Measurements from ENCODE around the gene CCDC9B.
A peak's percentile ranks its signal among the peaks of the same experiment; 100 is the strongest.

Gene CCDC9B

GRCh38 chr15:40344217-40344616 lies 3.5 kb upstream of the CCDC9B start:
- DNase-seq: no peak

DNA sequence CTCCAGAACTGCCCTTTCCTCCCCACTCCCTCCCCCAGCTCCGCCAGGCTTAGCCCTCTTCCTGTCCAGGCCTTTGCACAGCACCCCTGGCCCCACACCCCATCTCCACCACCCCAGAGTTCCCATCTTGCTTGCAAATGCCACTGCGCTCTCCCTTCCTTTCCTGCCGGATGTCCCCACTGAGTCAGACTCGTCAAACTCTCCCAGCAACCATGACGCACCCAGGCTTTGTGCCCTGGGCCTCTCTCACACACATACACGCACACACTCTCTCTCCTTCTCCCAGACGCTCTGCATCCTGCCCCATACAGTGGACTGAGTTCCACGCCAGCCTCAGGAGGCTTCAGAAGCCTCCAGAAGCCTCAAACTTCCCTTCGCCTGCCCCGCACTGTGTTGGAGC lies 2.8 kb upstream of the CCDC9B start:
- no peak for DNase-seq

- no peak for DNase-seq
Observed at GRCh38 chr15:40342416-40343320, 1.9 kb upstream of the CCDC9B start.

DNA sequence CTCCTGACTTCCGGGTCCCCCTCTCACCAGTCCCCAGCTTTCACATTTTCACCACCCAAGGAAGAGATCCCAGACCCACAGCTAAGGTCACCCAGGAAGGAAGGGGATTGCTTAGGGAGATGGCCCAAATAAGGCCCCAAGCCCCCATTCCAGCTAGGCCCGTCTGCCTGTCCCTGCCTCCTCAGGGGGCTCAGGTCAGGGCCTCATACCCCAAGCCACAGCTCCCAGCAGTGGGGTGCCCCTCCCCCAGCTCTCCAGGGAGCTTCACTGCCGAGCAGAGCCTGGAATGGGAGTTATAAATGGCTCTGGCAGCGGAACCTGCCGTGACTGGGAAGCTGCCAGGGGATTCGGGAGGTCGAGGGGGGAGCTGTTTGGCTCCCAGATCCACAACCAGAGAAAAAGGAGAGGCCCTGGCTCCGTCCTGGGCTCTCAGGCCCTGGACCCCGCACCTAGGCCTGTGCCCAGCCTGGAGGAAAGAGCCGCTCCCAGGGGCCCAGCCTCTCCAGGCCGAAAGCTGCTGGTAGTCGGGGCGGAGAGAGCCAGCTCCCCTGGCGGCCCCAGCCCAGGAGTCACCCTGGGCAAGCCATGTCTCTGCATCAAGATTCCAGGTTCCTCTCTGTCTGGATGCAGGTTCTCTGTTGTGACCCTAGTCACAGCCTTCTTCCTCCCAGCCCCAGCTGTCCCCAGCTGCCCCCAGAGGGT lies 550 bp downstream of the CCDC9B start:
- DNase-seq: no peak

DNA sequence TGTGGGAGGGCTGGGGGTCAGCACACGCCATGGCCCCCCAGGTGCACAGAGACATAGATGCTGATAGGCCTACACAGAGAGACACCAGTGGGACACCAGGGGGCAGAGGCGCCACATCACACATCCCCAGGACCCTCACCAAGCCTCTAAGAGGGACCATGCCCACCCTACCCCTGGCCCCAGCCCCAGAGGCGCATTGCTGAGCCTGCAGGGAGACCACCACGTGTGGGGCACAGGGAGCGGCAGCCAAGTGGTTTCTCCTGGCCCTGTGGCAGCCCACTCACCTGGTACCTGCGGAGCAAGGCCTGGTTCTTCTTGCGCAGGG lies 1.2 kb downstream of the CCDC9B start:
- DNase-seq: no peak

DNA sequence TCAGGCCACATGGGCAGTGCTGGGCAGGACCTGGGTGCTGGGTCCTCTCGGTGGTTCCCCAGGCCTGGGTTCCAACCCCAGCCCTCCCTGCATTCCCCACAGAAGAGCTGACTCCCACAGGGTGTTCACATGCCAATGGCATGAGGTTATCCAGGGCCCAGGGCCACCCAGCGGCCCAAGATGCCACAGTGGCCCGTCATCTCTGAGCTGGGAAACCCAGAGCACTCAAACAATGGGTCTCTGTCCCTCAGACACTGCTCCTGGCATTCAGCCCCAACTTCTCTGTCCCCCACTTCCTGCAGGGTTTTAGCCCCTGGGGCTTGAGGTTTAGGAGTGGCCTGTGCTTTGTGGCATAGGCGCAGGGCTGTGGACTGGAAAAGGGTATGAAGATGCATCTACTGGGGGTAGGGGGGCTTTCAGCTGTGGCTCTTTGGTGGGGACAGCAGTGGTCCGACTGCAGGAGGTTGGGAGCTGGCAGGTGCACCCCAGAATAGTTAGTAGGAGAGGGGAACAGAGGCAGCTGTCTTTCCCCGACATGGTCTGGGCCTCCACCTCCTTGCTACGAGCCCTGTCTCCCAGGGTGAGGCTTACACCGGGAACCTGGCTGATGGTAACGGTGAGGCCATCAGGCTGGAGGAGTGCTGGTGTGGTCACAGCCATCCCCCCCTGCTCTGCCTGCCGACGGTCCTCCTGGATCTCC lies 1.7 kb downstream of the CCDC9B start:
- no peak for DNase-seq

DNA sequence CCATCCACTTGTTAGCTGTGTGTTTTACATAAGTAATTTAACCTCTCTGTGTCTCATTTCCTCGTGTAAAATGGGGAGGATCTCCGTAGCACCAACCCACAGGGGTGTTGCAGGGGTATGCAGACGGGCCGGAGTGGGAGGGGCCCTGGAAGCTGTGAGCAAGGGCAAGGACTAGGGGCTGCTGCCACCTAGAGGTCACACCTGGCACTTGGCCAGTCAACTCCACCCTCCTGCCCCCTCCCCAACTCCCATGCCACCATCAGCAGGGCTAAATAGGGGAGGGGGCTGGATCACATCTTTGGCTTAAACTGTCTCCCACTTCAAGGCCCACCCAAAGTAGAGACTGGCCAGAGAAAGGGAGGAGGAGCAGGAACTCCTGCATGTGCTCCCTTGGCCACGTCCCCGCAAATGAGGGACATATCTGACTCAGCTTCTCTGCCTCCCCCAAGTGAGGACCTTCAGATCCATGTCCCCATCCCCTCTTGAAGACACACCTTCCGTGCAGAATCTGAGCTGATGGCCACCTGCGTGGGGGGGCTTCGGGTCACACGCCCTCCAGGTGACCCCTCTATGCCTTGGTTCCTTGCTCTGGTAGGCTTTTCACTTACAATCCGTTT lies 2.6 kb downstream of the CCDC9B start:
- peak; percentile 89 for DNase-seq

DNA sequence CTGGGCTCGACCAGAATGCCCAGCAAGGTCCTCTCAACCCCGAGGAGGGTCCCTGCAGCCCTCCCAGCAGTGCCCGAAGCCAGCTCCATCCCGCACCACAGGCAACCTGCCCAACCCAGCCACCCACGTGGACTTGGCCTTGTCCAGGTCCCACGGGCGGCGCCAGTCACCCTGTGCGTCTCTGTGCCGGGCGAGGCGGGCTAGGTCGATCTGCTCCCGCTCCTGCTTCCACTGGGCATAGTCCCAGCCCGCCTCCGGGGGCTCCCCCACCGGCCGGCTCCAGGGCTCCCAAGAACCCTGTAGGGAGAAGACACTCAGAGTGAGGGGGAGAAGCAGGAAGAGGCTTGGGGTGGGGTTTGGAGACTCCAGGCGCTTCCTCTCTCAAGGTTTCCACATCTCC lies 3.1 kb downstream of the CCDC9B start:
- no peak for DNase-seq

DNA sequence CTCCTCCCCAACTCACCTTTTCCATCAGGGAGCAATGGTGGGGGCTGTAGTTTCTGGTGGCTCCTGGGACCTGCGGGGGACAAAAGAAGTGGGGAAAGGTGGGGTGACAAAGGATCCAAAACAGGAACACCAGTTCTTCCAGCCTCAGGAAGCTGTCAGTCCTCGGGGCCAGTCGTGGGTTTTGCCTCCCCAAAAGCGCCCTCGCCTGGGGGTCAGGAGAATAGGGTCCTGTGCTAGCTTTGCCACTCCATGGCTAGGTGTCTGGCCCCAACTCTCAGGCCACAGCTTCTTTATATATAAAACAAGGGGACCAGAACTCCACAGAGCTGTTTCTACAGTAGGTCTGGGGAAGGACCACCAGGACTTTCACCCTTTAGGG lies 4.0 kb downstream of the CCDC9B start:
- no peak for DNase-seq

GRCh38 chr15:40335938-40336743 lies 4.6 kb downstream of the CCDC9B start:
- no peak for DNase-seq

DNA sequence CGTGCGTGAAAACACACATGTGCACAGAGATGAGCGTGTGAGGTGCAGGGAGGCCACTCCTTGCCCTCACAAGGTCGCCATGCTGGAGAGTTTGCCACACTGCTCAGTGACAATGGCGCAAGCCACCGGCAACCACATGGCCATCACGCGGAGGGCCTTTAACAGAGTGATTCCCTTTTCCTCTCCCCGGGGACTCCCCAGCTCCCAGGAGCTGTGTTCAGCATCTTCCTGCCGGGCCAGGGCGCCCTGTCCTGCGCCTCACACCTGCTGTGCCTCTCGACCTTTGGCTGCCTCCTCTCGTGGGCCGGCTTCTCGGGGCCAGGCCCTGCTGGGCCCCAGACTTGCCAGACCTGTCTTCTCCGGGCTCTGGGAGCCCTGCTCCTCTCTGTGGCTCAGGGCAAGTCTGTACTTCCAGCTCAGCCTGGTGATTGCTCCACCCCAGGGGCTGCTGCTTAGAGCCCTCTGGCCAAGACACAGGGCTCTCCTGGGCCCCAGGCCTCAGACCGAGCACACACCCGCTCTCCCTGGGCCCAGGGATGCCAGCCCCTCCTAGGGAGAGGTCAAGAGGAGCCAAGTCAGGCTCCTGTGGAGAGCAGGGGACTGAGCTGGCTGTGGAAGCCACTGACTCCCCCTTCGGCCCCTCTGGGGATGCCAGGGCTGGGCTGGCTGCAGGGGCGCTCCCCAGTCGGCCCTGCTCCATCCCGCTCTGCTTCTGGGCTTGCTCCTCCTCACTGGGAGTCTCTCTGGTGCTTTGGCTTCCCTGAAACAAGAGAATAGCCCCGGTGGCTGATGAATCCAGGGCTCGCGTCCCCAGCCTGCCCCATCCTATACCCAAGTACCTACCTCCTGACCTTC lies 5.6 kb downstream of the CCDC9B start:
- no peak for DNase-seq

GRCh38 chr15:40334541-40334940 lies 6.2 kb downstream of the CCDC9B start:
- no peak for DNase-seq

GRCh38 chr15:40333922-40334492 lies 6.7 kb downstream of the CCDC9B start:
- peak; percentile 59 for DNase-seq

- DNase-seq: no peak
Observed at GRCh38 chr15:40332113-40332781, 8.5 kb downstream of the CCDC9B start.

DNA sequence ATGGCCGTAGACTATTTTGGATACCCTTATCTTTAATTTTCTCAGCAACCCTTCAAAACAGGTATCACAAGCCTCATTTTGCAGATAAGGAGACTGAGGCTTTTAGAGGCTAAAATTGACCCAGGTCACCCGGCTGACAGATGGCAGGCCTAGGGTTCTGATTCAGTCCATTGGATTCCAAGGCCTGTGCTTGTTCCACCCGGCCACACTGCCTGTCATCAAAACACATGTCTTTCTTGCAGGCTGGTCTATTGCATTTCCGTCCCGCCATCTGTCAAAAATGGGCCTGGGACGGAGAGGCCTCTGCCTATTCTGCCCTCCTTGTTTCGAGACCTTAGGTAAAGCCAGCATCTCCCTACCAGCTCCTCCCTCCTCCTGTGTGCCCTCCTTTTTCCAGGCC lies 9.1 kb downstream of the CCDC9B start:
- no peak for DNase-seq

- DNase-seq: no peak
Observed at GRCh38 chr15:40331026-40331425, 9.7 kb downstream of the CCDC9B start.

DNA sequence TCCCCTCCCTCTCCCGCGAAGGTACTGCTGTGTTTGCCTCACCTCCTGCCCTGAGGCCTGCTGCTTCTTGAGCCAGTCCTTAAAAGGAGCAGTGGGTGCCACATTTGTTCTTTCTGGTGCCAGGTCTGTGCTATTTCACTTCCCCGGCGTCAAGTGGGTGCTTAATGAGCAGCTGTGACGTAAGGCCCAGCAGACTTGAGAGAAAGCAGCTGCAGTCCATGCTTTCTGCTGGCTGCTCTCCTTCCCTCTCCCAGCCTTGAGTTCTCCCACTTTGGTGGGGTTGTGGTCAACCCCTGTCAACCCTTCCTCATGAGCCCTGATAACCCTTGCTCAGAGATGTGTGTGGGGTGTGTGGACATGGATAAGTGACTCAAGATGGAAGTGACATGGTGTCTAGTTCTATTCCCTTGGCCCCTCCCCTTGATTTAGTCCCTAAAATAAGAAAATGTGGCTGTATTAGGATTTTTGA lies 10.3 kb downstream of the CCDC9B start:
- DNase-seq: no peak

- no peak for DNase-seq
Observed at GRCh38 chr15:40329804-40330203, 10.9 kb downstream of the CCDC9B start.

- no peak for DNase-seq
Observed at GRCh38 chr15:40328751-40329150, 12.0 kb downstream of the CCDC9B start.

DNA sequence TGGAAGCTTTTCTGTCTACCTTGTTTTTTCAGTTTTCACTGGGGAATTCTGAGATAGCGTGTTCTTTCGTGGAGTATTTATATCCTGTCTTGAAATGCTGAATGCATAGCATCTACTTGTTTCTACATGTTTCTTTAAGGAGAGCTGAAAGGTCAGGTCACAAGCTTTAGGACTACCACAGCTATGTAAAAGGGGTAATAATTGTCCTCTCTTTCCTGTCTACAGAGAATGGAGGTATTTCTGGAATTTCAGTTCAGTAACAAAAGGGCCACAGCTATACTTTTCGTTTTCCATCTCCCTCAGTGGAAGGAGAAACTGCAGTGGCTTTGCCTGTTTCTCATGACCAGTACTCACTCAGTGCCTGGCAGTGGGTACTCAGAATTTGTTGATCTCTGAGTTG lies 12.6 kb downstream of the CCDC9B start:
- no peak for DNase-seq

- DNase-seq: no peak
Observed at GRCh38 chr15:40327457-40327856, 13.3 kb downstream of the CCDC9B start.
